Left cardiac atrium (tissue), 4 donors: Measurements from ENCODE around the gene GAST. TPM values are rescaled to one million over a fixed set of nuclear protein-coding genes. Genes with fewer than 3 reads are reported as not detected.
"Not testable (repeated sequence)": the region's sequence is repeated elsewhere in the genome, so short reads cannot be mapped to it uniquely, and the experiment has no call there.

Experiments used
- ATAC-seq, 2 donors: fragments of 200-7000 bp; cut with Tn5 transposase; one replicate each; pipeline ENCODE4 v1.9.1; 2020; ENCODE audit warnings: mild to moderate bottlenecking in 2 of 2, moderate library complexity in 2 of 2
- DNase-seq: peaks from one replicate; pipeline ENCODE4 v3.0.0-alpha.2; 2020
- intact Hi-C, 2 donors: fragments of 100-400 bp; cut with DNase I; formaldehyde crosslinking; loops; one replicate each; pipeline versions ENCODE4 v1.14.1 to v1.15.1; 2022 to 2023
- total RNA-seq, 2 donors: library from RNA; stranded (reverse); fragmentation: NEBNext Ultra II Directional; extraction: Animal tissue kit (Norgen Biotek cat#: 25700); gene quantifications; one replicate each; pipeline ENCODE4 v1.2.1, GENCODE V29; 2021
- donor health status: DM: no; HTN: yes; CAD: no.
- donor health status: DM: no; HTN: yes; CAD: no; lungs with severe emphysema.
- donor health status: DM: yes; HTN: yes; CAD: no.
- donor health status: Dilated cardiomyopathy.

The GAST gene
- total RNA-seq, 2 donors from 2014 or later, result not detected

- intact Hi-C loops, result no loop called here
- ATAC-seq (peak; percentile 60 to 91), DNase-seq (peak; percentile 71)
These were observed 14.8 kb upstream of the GAST start for GRCh38 chr17:41697122-41697962.

GRCh38 chr17:41700843-41701242 lies 11.3 kb upstream of the GAST start:
- DNase-seq, intact Hi-C loops, ATAC-seq: not testable (repeated sequence)

GRCh38 chr17:41702712-41703111 lies 9.4 kb upstream of the GAST start:
- intact Hi-C loops, result no loop called here
- ATAC-seq, result no peak
- no peak for DNase-seq

- DNase-seq (no peak), ATAC-seq (no peak)
- intact Hi-C loops, result no loop called here
These were observed 6.7 kb upstream of the GAST start for GRCh38 chr17:41705271-41705991.

GRCh38 chr17:41707803-41708669 lies 4.1 kb upstream of the GAST start:
- intact Hi-C loops, result no loop called here
- ATAC-seq (no peak), DNase-seq (no peak)

GRCh38 chr17:41710472-41711090 lies 1.6 kb upstream of the GAST start:
- ATAC-seq (no peak), DNase-seq (no peak)
- intact Hi-C loops, result no loop called here

GRCh38 chr17:41717408-41718286 lies 5.5 kb downstream of the GAST start:
- DNase-seq (no peak), ATAC-seq (no peak)
- intact Hi-C loops, result no loop called here

- ATAC-seq (no peak), DNase-seq (no peak)
- intact Hi-C loops, result no loop called here
These were observed 6.1 kb downstream of the GAST start for GRCh38 chr17:41718287-41718645.

- intact Hi-C loops, result no loop called here
- ATAC-seq (no peak), DNase-seq (no peak)
These were observed 10.1 kb downstream of the GAST start for GRCh38 chr17:41722231-41722630.

- ATAC-seq (no peak), DNase-seq (no peak)
- intact Hi-C loops, result no loop called here
These were observed 11.8 kb downstream of the GAST start for GRCh38 chr17:41723801-41724475.

- intact Hi-C loops, result no loop called here
- DNase-seq, result no peak
- no peak for ATAC-seq
These were observed 12.4 kb downstream of the GAST start for GRCh38 chr17:41724476-41725050.

- DNase-seq (no peak), ATAC-seq (no peak)
- intact Hi-C loops, result no loop called here
These were observed 13.0 kb downstream of the GAST start for GRCh38 chr17:41725134-41725533.

- DNase-seq (no peak), ATAC-seq (no peak)
- intact Hi-C loops, result no loop called here
These were observed 15.9 kb downstream of the GAST start for GRCh38 chr17:41728056-41728455.

GRCh38 chr17:41730479-41730878 lies 18.3 kb downstream of the GAST start:
- ATAC-seq (no peak), DNase-seq (no peak)
- intact Hi-C loops, result no loop called here

GRCh38 chr17:41731836-41732235 lies 19.7 kb downstream of the GAST start:
- intact Hi-C loops, result no loop called here

GRCh38 chr17:41733348-41734138 lies 21.4 kb downstream of the GAST start:
- intact Hi-C loops, result no loop called here
- no peak for ATAC-seq
- no peak for DNase-seq

More at GRCh38 chr17:41731836-41732235, 19.7 kb downstream of the GAST start:
- DNase-seq (no peak), ATAC-seq (no peak)
